GM06990 (cell line): Measurements from ENCODE around the gene SERTM1.

Experiments
- DNase-seq: peaks from one replicate; pipeline ENCODE4 v3.0.0-alpha.2; 2011; ENCODE audit not compliant: insufficient read length; ENCODE audit errors: extremely low read depth
- H3K27me3 ChIP-seq: replicated peaks from 2 replicates; pipeline ENCODE4 v1.6.0; 2011; ENCODE audit warnings: low read length; ENCODE audit not compliant: control insufficient read depth, insufficient read depth
- H3K36me3 ChIP-seq: 2 replicates; pipeline ENCODE4 v1.5.1; 2011; ENCODE audit warnings: low read length; ENCODE audit not compliant: control insufficient read depth, insufficient read depth
- H3K4me3 ChIP-seq: replicated peaks from 2 replicates; pipeline ENCODE4 v1.5.1; 2011; ENCODE audit warnings: low read depth, mild to moderate bottlenecking, control low read depth, low read length
- TF ChIP-seq, protein P1 (sequence below): IDR thresholded peaks from 2 replicates; pipeline ENCODE4 v1.5.1; 2011; ENCODE audit warnings: low read length, control low read depth, mild to moderate bottlenecking, inconsistent platforms; ENCODE audit not compliant: insufficient read depth, poor library complexity, severe bottlenecking

The SERTM1 gene

DNA sequence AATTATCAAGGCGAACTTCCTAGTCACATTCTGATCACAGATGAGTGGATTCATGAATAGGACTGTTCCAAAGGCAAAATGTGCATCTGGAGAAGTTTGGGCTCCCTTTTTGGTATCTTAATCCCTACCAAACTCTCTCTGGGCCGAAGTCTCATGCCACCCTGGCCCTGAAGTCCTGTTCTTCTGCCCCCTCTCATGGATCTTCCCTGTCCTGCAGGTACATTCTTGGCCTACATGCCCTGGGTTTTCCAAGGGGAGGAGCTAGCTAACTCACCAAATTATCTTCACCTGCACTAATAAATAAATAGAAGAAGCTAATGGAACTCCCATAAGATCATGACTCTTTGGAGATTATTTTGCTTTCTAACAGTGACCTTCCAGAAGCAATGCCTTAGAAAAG, 50.3 kb downstream of the SERTM1 start:
- no peaks in the 10 kb centered on the region for H3K36me3 ChIP-seq
- no peak for DNase-seq
- H3K4me3 ChIP-seq = no peak overlapping the region
- H3K27me3 ChIP-seq = no peaks in the 10 kb centered on the region
- TF ChIP-seq, protein P1, sequence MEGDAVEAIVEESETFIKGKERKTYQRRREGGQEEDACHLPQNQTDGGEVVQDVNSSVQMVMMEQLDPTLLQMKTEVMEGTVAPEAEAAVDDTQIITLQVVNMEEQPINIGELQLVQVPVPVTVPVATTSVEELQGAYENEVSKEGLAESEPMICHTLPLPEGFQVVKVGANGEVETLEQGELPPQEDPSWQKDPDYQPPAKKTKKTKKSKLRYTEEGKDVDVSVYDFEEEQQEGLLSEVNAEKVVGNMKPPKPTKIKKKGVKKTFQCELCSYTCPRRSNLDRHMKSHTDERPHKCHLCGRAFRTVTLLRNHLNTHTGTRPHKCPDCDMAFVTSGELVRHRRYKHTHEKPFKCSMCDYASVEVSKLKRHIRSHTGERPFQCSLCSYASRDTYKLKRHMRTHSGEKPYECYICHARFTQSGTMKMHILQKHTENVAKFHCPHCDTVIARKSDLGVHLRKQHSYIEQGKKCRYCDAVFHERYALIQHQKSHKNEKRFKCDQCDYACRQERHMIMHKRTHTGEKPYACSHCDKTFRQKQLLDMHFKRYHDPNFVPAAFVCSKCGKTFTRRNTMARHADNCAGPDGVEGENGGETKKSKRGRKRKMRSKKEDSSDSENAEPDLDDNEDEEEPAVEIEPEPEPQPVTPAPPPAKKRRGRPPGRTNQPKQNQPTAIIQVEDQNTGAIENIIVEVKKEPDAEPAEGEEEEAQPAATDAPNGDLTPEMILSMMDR = no peak

DNA sequence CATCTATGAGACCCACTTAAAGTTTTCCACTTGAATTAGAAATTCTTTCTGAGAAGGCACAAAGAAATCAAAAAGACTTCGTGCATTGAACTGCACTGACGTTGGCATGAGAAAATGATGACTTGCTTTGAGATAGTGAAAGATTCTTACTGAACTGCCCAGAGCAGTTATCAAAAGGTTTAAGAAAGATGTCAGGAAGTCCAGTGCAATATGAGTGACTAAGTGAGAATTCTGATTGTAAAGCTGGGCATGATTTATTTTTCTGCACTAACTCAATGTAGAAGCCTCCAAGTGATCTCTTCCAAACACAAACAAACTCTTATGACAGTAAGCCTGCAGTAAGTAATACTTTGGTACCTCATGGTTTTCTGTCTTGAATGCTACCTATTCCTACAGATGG, 52.1 kb downstream of the SERTM1 start:
- no peak for DNase-seq
- H3K4me3 ChIP-seq = no peak overlapping the region
- no peaks in the 10 kb centered on the region for H3K27me3 ChIP-seq
- no peaks in the 10 kb centered on the region for H3K36me3 ChIP-seq
- TF ChIP-seq, protein P1 = no peak

DNA sequence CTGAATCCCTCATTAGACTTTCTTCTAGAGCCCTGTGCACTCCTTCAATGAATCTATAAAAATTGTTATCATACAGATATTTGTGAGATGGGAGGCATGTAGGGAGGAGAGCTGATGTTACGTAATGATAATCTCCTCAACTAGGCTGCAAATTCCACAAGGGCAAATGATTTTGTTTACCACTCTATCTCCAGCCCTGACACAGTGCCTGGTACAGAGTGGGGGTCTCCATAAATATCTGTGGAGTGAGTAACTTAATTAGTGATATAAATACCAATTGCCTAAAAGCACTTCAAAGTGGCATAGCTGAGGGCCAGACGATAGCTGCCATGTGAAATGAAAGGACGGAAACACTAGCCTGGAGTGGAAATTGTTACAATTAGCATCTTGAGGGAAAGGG, 54.2 kb downstream of the SERTM1 start:
- H3K4me3 ChIP-seq = no peak overlapping the region
- TF ChIP-seq, protein P1 = no peak
- H3K36me3 ChIP-seq = no peaks in the 10 kb centered on the region
- H3K27me3 ChIP-seq = no peaks in the 10 kb centered on the region
- DNase-seq = no peak

DNA sequence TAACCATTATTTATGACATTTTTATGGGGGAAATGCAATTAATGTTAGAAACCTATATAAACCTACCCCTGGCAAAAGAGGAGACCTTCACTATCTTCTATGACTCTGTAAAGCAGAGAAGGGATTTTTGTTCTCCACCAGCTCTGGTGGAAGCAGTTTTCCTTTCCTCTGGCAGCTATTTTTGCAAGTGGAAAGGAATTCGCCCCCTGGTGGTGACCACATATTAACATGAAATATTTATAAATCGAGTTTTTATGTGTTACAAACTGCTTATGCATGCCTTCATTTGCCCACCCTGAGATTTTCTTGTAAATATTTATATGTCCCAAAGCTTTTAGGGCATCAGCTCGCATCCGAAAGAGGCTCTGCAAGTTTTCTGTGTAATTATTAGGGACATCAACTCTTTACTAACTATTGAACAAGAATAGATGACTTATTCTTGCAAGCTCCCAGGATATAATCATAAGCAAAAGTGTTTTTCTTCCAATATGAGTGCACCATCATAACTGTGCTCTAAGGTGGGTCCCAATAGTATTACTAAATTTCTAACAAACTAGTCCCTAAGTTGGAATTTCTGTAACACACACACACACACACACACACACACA, 62.4 kb downstream of the SERTM1 start:
- Histone ChIP-seq H3K27me3 (no peaks in the 10 kb centered on the region), H3K36me3 (no peaks in the 10 kb centered on the region), H3K4me3 (no peak overlapping the region)
- TF ChIP-seq, protein P1 = peak; percentile 73
- DNase-seq = no peak

DNA sequence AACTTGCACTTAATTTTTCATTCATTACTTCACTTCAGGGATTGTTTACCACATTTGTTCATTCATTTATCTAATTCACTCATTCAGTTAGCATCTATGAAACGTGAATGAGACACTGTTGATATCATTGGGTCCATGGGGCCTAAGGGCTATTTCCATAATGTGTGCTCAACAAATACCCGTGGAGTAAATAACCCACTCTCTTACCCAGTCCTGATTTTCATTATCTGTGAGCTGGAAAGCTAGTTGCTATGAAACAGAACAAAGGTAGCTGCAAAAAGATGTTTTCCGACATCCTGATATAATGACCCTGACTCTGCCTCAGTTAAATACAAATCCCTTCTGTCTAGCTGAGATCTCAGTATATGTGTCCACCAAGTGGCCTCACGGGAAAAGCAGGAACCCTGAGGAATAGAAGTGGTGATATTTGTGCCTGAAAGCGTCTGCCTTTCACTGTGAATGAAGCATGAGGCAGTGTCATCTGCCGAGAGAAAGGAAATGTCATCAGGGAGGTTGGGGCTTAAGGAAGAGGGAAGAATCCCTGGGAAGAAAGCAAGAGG, 63.8 kb downstream of the SERTM1 start:
- H3K36me3 ChIP-seq = no peaks in the 10 kb centered on the region
- no peak for DNase-seq
- H3K4me3 ChIP-seq = no peak overlapping the region
- TF ChIP-seq, protein P1 = no peak
- H3K27me3 ChIP-seq = no peaks in the 10 kb centered on the region

DNA sequence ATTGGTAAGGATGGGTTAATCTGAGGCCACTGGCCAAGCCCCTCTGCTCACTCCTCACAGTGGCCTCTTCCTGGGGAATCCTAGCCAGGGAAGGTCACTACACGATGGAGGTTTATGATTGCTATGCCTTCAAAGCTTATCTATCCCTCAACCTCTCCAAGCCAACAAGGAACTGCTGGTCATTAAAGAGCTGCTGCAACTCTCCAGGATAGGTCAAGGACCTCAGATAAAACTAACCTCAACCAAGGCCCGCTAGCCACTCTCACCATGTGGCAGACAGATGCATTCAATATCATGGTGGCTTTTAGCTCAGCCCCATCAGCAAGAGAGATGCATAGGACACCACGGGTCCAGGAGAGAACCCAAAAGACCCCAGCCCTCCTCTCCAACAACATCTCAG, 71.6 kb downstream of the SERTM1 start:
- H3K27me3 ChIP-seq = no peaks in the 10 kb centered on the region
- H3K36me3 ChIP-seq = no peaks in the 10 kb centered on the region
- no peak for DNase-seq
- H3K4me3 ChIP-seq = no peak overlapping the region
- TF ChIP-seq, protein P1 = no peak
